CD14-positive monocyte (primary cell): ENCODE results near the gene D2HGDH. TPM values are rescaled to one million over a fixed set of nuclear protein-coding genes. Genes with fewer than 3 reads are reported as not detected.

Experiments
- DNase-seq, 3 donors: peaks; one replicate each; pipeline ENCODE4 v3.0.0-alpha.2; 2011 to 2022
- H2AFZ ChIP-seq: 2 replicates; pipeline ENCODE4 v1.6.0; 2012; ENCODE audit warnings: mild to moderate bottlenecking, low read depth, low read length, inconsistent platforms; ENCODE audit not compliant: insufficient read depth, poor library complexity, severe bottlenecking
- H3K27ac ChIP-seq, 2 donors: 1 replicate in 1 of 2; 2 replicates in 1 of 2; pipeline ENCODE4 v1.5.1; 2012 to 2013; ENCODE audit warnings: low read length in 2 of 2, control low read depth in 1 of 2, inconsistent platforms in 1 of 2, low read depth in 1 of 2, mild to moderate bottlenecking in 1 of 2
- H3K27me3 ChIP-seq, 2 donors: one replicate each; pipeline versions ENCODE4 v1.6.0 to v1.6.1; 2011 to 2013; ENCODE audit warnings: low read length in 2 of 2; ENCODE audit not compliant: control insufficient read depth in 2 of 2, insufficient read depth in 2 of 2
- H3K36me3 ChIP-seq, 2 donors: replicated peaks in 1 of 2; 1 replicate in 1 of 2; 2 replicates in 1 of 2; pipeline versions ENCODE4 v1.5.1 to v1.6.1; 2012 to 2013; ENCODE audit warnings: low read length in 2 of 2, control low read depth in 1 of 2, inconsistent platforms in 1 of 2, mild to moderate bottlenecking in 1 of 2; ENCODE audit not compliant: insufficient read depth in 2 of 2, control insufficient read depth in 1 of 2
- H3K4me1 ChIP-seq, 2 donors: 1 replicate in 1 of 2; 2 replicates in 1 of 2; pipeline versions ENCODE4 v1.5.1 to v1.6.1; 2012 to 2013; ENCODE audit warnings: low read length in 2 of 2, control low read depth in 1 of 2, inconsistent platforms in 1 of 2, mild to moderate bottlenecking in 1 of 2, moderate library complexity in 1 of 2; ENCODE audit not compliant: insufficient read depth in 2 of 2, control insufficient read depth in 1 of 2
- H3K4me2 ChIP-seq: replicated peaks from 2 replicates; pipeline ENCODE3; 2012; ENCODE audit warnings: low read length, moderate library complexity, mild to moderate bottlenecking; ENCODE audit not compliant: poor library complexity, severe bottlenecking; ENCODE audit errors: extremely low read depth
- H3K4me3 ChIP-seq, 3 experiments: fragments of 200-600 bp in 1 of 3; sonication (generic) in 1 of 3; replicated peaks in 1 of 3; 1 replicate in 2 of 3; 2 replicates in 1 of 3; pipeline ENCODE4 v1.5.1; 2011 to 2013; ENCODE audit warnings: low read length in 3 of 3, mild to moderate bottlenecking in 3 of 3, control low read depth in 2 of 3, low read depth in 2 of 3, inconsistent platforms in 1 of 3, moderate library complexity in 1 of 3
- H3K79me2 ChIP-seq: 2 replicates; pipeline ENCODE4 v1.6.0; 2012; ENCODE audit warnings: mild to moderate bottlenecking, control low read depth, inconsistent platforms, low read length, moderate library complexity; ENCODE audit not compliant: insufficient read depth
- H3K9ac ChIP-seq: 2 replicates; pipeline ENCODE4 v1.6.0; 2017; ENCODE audit warnings: low read length, mild to moderate bottlenecking; ENCODE audit not compliant: insufficient read depth, poor library complexity, severe bottlenecking
- H3K9me3 ChIP-seq, 2 donors: replicated peaks in 1 of 2; 1 replicate in 1 of 2; 2 replicates in 1 of 2; pipeline versions ENCODE4 v1.5.1 to v1.6.1; 2012 to 2013; ENCODE audit warnings: low read length in 2 of 2, control low read depth in 1 of 2; ENCODE audit not compliant: control insufficient read depth in 1 of 2, insufficient read depth in 1 of 2
- H4K20me1 ChIP-seq: 2 replicates; pipeline ENCODE4 v1.6.0; 2012; ENCODE audit warnings: mild to moderate bottlenecking, low read length, control low read depth, moderate library complexity; ENCODE audit not compliant: insufficient read depth
- H3K27ac Mint-ChIP-seq, 7 donors: one replicate each; pipeline ENCODE4 v1.8.0; 2020; ENCODE audit warnings: mild to moderate bottlenecking in 7 of 7, mixed read lengths in 7 of 7, moderate library complexity in 6 of 7, inconsistent platforms in 2 of 7
- H3K27me3 Mint-ChIP-seq, 3 donors: one replicate each; pipeline ENCODE4 v1.8.0; 2021 to 2022; ENCODE audit warnings: low read depth in 3 of 3, mild to moderate bottlenecking in 3 of 3, mixed read lengths in 3 of 3, moderate library complexity in 3 of 3, inconsistent platforms in 1 of 3
- H3K36me3 Mint-ChIP-seq, 2 donors: one replicate each; pipeline ENCODE4 v1.8.0; 2020; ENCODE audit warnings: mixed read lengths in 2 of 2, inconsistent platforms in 1 of 2, mild to moderate bottlenecking in 1 of 2
- H3K4me1 Mint-ChIP-seq: one replicate; pipeline ENCODE4 v1.8.0; 2020; ENCODE audit warnings: mild to moderate bottlenecking, mixed read lengths
- H3K4me3 Mint-ChIP-seq, 2 donors: one replicate each; pipeline ENCODE4 v1.8.0; 2020; ENCODE audit warnings: mild to moderate bottlenecking in 2 of 2, mixed read lengths in 2 of 2, moderate library complexity in 1 of 2
- H3K9me3 Mint-ChIP-seq, 7 donors: one replicate each; pipeline ENCODE4 v1.8.0; 2020 to 2022; ENCODE audit warnings: mixed read lengths in 7 of 7, mild to moderate bottlenecking in 6 of 7, moderate library complexity in 6 of 7, inconsistent platforms in 2 of 7
- WGBS: methylation state at CpG from one replicate; pipeline ENCODE4 v1.1.5; 2013; ENCODE audit warnings: missing lambda C conversion rate; ENCODE audit not compliant: insufficient coverage; 5-methylcytosine and 5-hydroxymethylcytosine counted together
- intact Hi-C, 2 donors: fragments of 100-400 bp; cut with micrococcal nuclease; formaldehyde crosslinking; loops; one replicate each; pipeline versions ENCODE4 v1.15.0 to v1.15.1; 2023
- polyA plus RNA-seq, 3 donors: library from polyadenylated mRNA; depleted of rRNA in 1 of 3; unstranded in 2 of 3; stranded (reverse) in 1 of 3; fragments of 300-500 nt in 2 of 3; fragments of >200 nt in 1 of 3; fragmentation: Illumina TruSeq in 2 of 3; gene quantifications; 1 replicate in 2 of 3; 2 replicates in 1 of 3; pipeline ENCODE4 v1.2.3, GENCODE V29; 2012 to 2021
- TF ChIP-seq, protein P1 (sequence below): fragments of 200-600 bp; IDR thresholded peaks from one replicate; pipeline ENCODE4 v1.8.0; 2022; ENCODE audit warnings: antibody characterized with exemption, mild to moderate bottlenecking

Gene D2HGDH
- polyA plus RNA-seq, 3 donors, result 1.0 to 57.1 (median 1.1) TPM

DNA sequence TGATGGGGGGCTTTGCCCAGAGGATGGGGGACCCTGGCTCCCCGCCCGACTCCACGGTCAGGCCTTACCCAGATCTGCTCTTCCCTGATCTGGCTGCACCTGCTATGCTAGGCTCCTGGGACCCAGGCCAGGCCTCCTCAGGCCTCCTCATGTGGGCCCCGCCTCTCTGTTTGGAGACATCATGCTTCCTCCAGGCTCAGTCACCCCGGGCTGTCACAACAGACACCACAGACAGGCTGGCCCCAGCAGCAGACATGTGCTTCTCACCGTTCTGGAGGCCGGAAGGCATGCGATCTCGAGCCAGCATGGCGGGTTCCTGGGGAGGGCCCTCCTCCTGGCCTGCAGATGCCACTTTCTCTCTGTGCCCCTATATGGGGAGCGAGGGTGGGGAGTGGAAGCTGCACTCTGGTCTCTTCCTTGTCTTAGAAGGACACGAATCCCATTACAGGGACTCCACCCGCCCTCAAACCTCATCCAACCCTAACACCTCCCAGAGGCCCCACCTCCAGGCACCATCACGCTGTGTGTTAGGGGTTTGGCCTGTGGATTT, 63.7 kb downstream of the D2HGDH start:
- H3K9ac ChIP-seq, result no peak overlapping the region
- 61% methylated on average over 8 of the region's 14 CpGs for WGBS

DNA sequence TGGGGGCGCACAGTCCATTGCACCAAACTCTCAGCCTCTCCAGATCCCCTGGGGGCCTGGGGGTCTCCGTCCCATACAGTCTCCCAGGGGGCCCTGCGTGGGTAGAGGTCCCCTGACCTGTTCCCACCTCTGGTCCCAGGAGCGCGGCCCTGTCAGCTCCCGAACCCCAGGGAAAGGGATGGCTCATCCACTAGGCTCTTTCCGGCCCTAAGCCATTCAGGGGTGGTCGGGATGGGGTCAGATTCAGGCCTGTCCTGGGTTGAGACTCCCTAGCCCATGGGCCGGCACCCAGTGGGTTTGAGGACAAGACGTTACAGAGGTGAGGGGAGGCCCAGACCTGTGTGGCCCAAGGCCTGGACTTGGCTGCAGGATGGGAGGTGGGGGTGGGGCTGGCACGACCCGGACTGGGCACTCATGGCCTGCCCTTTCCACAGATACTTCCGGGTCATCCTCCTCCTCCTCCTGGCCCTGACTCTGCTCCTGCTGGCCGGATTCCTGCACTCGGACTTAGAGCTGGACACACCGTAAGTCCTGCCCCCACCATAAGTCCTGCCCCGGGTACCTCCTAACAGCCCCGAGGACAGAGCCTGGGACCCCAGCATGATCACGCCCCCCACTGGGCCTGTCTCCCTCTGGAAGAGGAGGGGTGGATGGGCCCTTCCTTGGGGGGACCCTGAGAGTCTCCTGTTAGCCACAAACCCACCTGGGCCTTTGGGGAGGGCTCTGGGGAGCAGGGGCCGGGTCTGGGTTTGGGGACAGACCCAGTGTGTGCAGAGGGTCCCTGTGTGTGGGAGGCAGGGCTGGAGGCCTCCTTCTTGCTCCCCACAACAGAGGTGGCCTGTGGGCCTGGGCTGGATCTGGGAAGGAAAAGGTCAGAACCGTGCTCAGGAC, 64.4 kb downstream of the D2HGDH start:
- Histone ChIP-seq H3K4me3 (no peak overlapping the region), H3K4me1 (peaks cover 2 to 8% of the 10 kb centered on the region in 2 donors), H3K79me2 (no peaks in the 10 kb centered on the region), H3K27me3 (peaks cover under 1 to 8% of the 10 kb centered on the region in 2 donors), H4K20me1 (no peaks in the 10 kb centered on the region), H3K9me3 (no peaks in the 10 kb centered on the region), H3K27ac (no peak overlapping the region), H3K36me3 (no peaks in the 10 kb centered on the region), H2AFZ (no peak overlapping the region), H3K4me2 (no peak overlapping the region), H3K9ac (no peak overlapping the region)
- H3K36me3 Mint-ChIP-seq, result no peaks in the 10 kb centered on the region
- TF ChIP-seq, protein P1, sequence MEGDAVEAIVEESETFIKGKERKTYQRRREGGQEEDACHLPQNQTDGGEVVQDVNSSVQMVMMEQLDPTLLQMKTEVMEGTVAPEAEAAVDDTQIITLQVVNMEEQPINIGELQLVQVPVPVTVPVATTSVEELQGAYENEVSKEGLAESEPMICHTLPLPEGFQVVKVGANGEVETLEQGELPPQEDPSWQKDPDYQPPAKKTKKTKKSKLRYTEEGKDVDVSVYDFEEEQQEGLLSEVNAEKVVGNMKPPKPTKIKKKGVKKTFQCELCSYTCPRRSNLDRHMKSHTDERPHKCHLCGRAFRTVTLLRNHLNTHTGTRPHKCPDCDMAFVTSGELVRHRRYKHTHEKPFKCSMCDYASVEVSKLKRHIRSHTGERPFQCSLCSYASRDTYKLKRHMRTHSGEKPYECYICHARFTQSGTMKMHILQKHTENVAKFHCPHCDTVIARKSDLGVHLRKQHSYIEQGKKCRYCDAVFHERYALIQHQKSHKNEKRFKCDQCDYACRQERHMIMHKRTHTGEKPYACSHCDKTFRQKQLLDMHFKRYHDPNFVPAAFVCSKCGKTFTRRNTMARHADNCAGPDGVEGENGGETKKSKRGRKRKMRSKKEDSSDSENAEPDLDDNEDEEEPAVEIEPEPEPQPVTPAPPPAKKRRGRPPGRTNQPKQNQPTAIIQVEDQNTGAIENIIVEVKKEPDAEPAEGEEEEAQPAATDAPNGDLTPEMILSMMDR, result no peak
- peaks cover 5 to 18% (median 11%) of the 10 kb centered on the region in 3 donors for H3K27me3 Mint-ChIP-seq
- WGBS, result 97% methylated on average over 14 of the region's 21 CpGs
- H3K4me3 Mint-ChIP-seq, result no peak overlapping the region
- peaks cover 0 to 2% (median 0%) of the 10 kb centered on the region in 7 donors for H3K9me3 Mint-ChIP-seq
- peak in 1 of 3 donors; percentile 2 for DNase-seq
- H3K27ac Mint-ChIP-seq, result no peak overlapping the region
- intact Hi-C loops, result no loop called here
- peaks cover 2% of the 10 kb centered on the region for H3K4me1 Mint-ChIP-seq

More for the DNA sequence above, 63.7 kb downstream of the D2HGDH start:
- Histone ChIP-seq H3K4me3 (no peak overlapping the region), H3K4me1 (peaks cover 0 to under 1% of the 10 kb centered on the region in 2 donors), H3K27me3 (peaks cover 0 to 4% of the 10 kb centered on the region in 2 donors), H2AFZ (no peak overlapping the region), H3K36me3 (no peaks in the 10 kb centered on the region), H4K20me1 (no peaks in the 10 kb centered on the region), H3K9me3 (no peaks in the 10 kb centered on the region), H3K79me2 (no peaks in the 10 kb centered on the region), H3K4me2 (no peak overlapping the region), H3K27ac (no peak overlapping the region)
- no peaks in the 10 kb centered on the region for H3K36me3 Mint-ChIP-seq
- H3K27ac Mint-ChIP-seq, result no peak overlapping the region
- H3K4me3 Mint-ChIP-seq, result no peak overlapping the region
- DNase-seq, result peak in 1 of 3 donors; percentile 3
- intact Hi-C loops, result no loop called here
- TF ChIP-seq, protein P1, result no peak
- H3K27me3 Mint-ChIP-seq, result peaks cover 3 to 13% (median 6%) of the 10 kb centered on the region in 3 donors
- no peaks in the 10 kb centered on the region for H3K4me1 Mint-ChIP-seq
- peaks cover 0 to 2% (median 0%) of the 10 kb centered on the region in 7 donors for H3K9me3 Mint-ChIP-seq
